Aortic smooth muscle cell (primary cell): Measurements from ENCODE around the gene DNAJA1. TPM values are rescaled to one million over a fixed set of nuclear protein-coding genes. Genes with fewer than 3 reads are reported as not detected.

Experiments used
- total RNA-seq: library from RNA; depleted of rRNA; stranded (reverse); fragments of >200 nt; gene quantifications from 2 replicates; pipeline ENCODE4 v1.2.3, GENCODE V29; 2014

Gene DNAJA1
- 86.1 and 105 TPM in 2 replicates for total RNA-seq

GRCh38 chr9:33024966-33025571 is at the start of gene DNAJA1:
Gene DNAJA1 (plus strand): TSS chr9:33025273. CDS start chr9:33026485, 1,212 bp downstream.

GRCh38 chr9:33076046-33077004 is 51.3 kb downstream of the DNAJA1 start, which contains the start of gene SMU1:
Gene SMU1 (minus strand): TSS chr9:33076674. CDS start chr9:33076608, 66 bp downstream.

Other genes starting within 250 kb of the DNAJA1 start
- not detected in 2 replicates for gene TMEM215, start 241.7 kb upstream of the DNAJA1 start, total RNA-seq
- gene APTX, start 23.6 kb upstream of the DNAJA1 start, total RNA-seq, result 41.4 and 41.7 TPM in 2 replicates
- gene SMU1, start 51.4 kb downstream of the DNAJA1 start, total RNA-seq, result 35.6 and 36.9 TPM in 2 replicates
- gene B4GALT1, start 142.1 kb downstream of the DNAJA1 start, total RNA-seq, result 14.9 and 23.6 TPM in 2 replicates
- not detected in 2 replicates for gene SPINK4, start 214.9 kb downstream of the DNAJA1 start, total RNA-seq
- gene BAG1, start 239.4 kb downstream of the DNAJA1 start, total RNA-seq, result 29.8 and 30.3 TPM in 2 replicates
- 135 and 137 TPM in 2 replicates for gene CHMP5, start 239.8 kb downstream of the DNAJA1 start, total RNA-seq